T-helper 2 cell treated with Interferon-gamma antibody and Interleukin-4, amounts not matched to agents 100 ng/mL and 5 ng/mL, for 36 hours (primary cell): ENCODE data around the gene KRTAP5-3. TPM values are rescaled to one million over a fixed set of nuclear protein-coding genes. Genes with fewer than 3 reads are reported as not detected.

ENCODE experiments used
- intact Hi-C: fragments of 100-400 bp; cut with micrococcal nuclease; formaldehyde crosslinking; loops from one replicate; pipeline ENCODE4 v1.15.1; 2023
- total RNA-seq: library from RNA; stranded (reverse); gene quantifications from 2 replicates; pipeline ENCODE4 v1.2.3, GENCODE V29; 2022

The KRTAP5-3 gene
- total RNA-seq, 1 donor from 2014 or later: not detected

DNA sequence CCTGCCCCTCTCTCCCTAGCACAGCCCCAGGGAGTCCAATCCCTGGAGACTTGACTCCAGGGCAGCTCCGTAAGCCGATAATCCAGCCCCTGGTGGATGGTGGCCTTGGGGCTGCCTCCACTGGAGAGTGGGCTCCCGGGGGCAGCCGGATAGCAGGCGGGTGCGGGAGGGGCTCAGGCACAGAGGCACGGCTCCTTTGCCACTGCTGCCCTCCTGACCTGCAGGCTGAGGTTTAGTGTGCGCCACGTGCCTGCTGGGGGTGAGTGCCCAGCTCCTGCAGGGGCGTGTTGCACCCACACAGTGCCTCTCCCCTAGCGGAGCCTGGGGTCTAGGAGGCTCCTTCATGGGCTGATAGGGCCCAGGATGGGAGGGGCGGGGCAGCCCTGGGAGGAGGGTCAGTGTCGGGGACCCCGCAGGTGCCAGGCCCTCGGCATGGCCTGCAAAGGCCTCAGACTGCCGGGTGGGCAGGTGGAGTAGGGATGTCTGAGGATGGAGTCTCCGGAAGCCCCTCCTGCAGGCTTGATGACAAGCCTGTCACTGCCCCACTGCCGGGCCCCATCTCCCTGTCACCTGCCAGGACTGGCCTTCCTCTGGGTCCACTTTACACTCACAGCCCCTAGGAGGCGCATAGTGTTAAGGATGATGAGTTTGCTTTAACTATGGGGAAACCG lies 41.7 kb downstream of the KRTAP5-3 start:
- intact Hi-C loops: no loop called here

- intact Hi-C loops: no loop called here
These were observed 42.4 kb downstream of the KRTAP5-3 start for GRCh38 chr11:1565904-1566247.

DNA sequence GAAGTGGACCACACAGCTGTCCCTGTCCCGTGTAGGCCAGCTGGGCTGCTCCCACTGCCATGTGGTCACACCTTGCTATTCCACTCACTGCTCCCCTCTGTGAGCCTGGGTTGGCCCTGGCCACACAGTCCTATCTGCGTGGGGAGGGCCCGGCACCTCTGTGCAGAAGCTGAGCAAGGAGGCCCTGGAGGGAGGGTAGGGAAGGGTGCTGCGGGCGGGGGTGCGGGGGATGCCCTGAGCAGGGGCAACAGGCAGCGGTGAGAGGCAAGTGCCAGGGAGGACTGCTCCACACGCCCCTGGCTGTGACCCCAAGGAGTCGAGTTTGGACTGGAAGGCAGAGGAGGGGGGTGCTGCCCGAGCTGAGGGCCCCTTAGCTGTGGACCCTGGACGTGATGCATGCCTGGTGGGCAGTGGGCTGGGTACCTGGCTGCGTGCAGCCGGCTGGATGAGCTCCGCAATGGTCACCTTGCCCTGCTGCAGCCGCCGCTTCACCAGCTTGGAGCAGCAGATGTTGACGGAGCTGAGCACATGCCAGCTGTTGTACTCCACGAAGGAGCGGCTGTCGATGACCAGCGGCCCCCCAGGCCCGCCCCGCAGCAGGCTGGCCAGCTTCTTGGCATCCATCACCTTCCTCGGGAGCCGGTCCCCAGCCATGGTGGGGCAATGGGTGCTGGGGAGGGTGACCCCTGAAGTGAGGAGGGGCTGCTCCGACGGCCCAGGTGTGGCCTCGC lies 42.9 kb downstream of the KRTAP5-3 start:
- intact Hi-C loops: no loop called here

DNA sequence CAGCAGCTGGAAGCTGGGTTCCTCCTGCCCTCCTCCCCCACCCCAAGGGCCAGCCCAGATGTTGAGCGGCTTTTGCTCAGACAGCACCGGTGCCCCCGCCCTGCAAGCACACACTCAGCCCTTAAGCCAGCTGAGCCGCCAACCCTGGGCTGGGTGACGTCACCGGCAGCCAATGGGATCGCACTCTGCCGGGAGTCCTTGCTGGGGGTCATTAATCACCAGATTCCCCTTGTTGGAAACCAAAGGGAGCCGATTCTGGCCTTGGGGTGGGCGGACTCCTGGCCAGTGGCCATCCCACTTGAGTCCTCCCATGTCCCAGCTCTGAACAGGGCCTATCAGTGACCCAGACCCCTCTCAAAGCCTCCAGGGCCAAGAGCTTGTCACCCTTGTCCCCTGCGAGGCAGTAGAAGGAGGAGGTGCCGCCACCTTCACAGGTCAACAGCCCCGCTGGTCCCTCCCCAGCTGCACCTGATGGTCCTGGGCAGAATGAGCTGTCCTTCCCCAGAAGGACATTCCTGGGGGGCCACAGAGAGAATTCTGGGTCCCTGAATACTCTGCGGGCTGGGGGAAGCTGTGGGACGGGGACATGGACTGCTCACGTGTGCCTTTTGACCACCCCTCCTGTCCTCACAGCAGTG lies 43.6 kb downstream of the KRTAP5-3 start:
- intact Hi-C loops: no loop called here

DNA sequence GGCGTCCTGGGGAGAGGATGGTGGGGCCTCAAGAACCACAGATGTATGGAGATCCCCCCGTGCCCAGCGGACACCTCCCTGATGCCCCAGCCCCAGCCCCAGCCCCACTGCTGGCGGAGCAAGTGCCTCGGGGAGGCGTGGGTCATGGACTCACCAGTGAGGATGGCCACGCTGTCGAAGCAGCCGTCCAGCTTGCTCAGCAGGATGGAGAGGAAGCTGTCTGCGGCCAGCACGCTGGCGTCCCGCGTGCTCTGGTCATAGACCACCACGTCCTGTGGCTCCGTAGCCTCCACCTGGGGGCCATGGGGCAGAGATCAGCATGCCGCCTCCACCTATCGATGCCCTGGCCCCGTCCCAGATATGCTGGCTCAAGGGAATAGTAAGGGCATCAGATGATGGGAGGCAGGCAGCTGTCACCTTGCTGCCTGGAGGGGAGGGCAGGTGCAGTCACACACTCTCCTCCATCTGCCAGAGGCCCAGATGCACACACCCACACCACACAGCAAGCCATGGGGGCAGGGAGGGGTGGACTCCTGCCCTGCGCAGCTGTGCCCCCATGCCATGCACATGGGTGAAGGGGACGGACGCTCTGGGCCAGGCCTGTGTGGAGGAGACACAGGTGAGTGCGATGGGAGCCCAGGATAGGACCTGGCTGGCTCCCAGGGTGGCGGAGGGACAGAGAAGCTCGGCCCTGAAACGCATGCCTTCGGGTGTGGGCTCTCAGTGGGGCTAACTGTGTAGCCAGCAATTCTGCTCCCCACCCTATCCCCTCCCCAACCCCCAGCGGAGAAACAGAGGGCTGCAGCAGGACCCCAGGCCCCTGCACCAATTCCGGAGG lies 44.3 kb downstream of the KRTAP5-3 start:
- intact Hi-C loops: no loop called here

- intact Hi-C loops: no loop called here
These were observed 45.1 kb downstream of the KRTAP5-3 start for GRCh38 chr11:1563149-1563638.

DNA sequence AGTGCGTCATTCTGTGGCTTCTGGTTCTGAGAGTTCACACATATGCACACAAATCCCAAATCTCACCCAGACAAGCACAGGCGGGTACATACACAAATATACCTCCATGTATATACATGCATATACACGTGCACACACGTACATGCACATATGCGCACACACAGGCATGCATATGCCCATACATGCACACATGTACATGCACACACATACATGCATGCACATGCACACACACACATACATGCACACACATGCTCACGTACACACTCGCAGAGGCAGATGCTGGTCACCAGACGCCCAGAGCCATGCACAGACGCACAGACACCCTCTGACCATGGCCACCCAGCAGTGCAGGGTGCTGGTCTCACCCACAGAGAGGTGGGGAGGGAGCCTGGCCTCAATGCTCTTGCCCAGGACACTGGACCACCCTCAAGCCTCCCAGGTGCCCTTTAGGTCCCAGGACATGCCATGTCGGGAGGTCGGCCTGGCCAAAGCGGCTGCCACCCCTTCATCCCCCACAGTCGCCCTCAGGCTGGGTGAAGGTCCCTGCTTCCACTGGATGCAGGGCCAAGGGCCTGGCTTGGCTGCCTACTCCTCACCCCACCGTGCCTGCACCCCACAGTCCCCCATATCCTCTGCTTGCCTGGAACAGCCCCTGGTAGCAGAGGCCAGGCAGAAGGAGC lies 45.7 kb downstream of the KRTAP5-3 start:
- intact Hi-C loops: no loop called here

GRCh38 chr11:1561955-1562354 lies 46.3 kb downstream of the KRTAP5-3 start:
- intact Hi-C loops: no loop called here

DNA sequence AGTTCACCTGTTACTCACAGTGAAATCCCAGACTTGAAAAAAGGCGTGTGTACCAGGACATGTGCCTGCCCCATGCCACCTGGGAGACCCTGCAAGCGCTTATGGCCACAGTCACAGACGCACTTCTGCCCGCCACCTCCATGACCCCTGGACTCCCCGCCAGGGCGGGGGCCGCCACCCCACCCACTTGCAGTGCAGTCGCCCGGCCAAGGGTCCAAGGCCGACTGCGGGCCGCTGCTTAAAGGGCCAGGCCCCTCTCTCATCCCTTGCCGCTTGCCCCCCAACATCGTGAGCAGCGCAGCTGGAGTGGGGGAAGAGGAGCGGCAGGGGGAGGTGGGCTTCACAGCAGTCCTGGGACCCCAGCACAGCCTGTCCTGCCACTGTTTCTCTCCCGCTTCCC lies 47.0 kb downstream of the KRTAP5-3 start:
- intact Hi-C loops: no loop called here

- intact Hi-C loops: no loop called here
These were observed 47.5 kb downstream of the KRTAP5-3 start for GRCh38 chr11:1560649-1561251.

- intact Hi-C loops: no loop called here
These were observed 48.1 kb downstream of the KRTAP5-3 start for GRCh38 chr11:1560002-1560648.

DNA sequence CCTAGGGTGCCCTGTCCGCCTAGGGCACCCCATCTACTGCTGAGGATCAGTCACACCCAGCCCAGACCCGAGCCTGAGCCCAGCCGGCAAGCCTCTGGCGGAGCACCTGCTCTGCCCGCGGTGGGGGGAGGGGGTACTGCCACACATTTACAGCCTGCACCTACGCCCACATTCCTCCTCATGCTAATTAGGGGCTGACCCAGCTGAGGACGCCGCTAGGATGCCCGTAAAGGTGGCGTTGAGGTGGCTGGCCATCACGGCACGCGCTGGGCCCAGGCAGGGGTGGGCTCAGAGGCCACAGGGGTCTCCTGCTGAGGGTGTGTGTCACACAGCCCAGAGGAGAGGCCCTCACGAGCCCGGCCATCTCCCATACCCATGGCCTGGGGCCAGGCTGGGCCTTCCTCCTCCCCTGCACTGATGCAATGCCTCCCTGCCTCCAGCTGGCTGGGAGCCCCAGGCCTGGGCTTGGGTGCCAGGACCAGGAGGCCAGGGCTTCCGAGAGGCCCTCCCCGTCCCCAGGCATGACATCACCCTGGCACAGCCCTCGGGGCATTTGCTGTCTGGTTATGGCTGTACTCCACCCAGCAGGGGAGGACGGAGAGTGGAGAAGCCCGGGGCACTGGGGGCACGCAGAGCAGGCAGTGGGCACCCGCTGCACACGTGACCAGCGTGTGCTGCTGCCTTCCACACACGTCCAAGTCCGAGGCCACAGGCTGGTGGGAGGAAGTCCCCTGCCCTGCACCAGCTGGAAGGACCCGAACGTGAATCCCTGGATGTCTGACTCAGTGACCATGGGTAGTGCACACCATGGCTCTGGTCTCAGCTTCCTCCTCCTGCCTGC lies 48.9 kb downstream of the KRTAP5-3 start:
- intact Hi-C loops: no loop called here

- intact Hi-C loops: no loop called here
These were observed 49.5 kb downstream of the KRTAP5-3 start for GRCh38 chr11:1558775-1559110.

DNA sequence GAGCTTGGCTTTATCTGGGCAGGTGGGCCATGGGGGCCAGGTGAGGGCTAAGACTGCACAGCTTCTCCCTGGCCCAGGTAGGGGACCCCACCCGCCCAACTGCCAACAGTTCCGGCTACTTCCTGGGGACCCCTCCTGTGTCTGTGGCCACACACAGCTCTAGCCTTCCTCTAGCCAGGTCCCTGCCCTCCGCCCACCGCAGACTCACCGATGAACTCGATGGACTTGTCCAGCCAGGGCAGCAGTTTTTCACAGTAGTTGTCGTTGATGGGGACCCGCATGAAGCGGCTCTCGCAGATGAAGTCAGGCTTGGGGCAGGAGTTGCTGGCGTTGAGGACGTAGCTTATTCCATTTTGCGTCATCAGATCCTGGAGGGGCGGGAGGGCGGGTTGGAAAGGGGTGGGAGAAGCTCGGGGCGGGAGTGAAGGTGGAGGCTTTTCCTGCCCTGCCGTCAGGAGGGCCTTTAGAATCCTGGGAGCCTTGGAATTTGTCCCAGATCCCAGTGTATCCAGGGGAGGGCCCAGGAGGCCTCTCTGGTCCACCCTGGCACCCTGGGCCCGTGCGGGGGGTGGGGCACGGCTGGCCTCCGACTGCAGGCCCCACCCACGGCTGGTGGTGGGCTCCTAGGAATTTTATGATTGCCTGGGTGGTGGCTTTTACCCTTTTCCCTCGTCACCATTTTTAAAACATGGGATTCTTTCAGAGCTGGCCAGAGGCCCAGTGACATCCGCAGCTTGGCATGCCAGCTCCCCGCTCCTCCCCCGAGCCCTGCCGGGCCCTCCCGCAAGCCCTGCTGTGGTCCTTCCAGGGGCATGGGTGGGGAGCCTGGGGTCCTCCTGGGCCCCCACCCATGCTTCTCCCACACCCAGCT lies 50.1 kb downstream of the KRTAP5-3 start:
- intact Hi-C loops: no loop called here
